Loucy (cell line): ENCODE results near the gene PACSIN2.
"Not testable (repeated sequence)": the region's sequence is repeated elsewhere in the genome, so short reads cannot be mapped to it uniquely, and the experiment has no call there.

Source experiments
- H2AFZ ChIP-seq: fragments of 200-600 bp; sonication (generic); 2 replicates; pipeline ENCODE4 v1.6.0; 2016; ENCODE audit warnings: antibody characterized with exemption, mild to moderate bottlenecking, low read length, moderate library complexity
- H3F3A ChIP-seq: fragments of 200-600 bp; 2 replicates; pipeline ENCODE4 v1.6.0; 2016; ENCODE audit warnings: antibody characterized with exemption, low read depth, mild to moderate bottlenecking
- H3K27me3 ChIP-seq: fragments of 200-600 bp; sonication (generic); 2 replicates; pipeline ENCODE4 v1.6.1; 2014; ENCODE audit warnings: low read length, mild to moderate bottlenecking; ENCODE audit not compliant: insufficient read depth, poor library complexity, severe bottlenecking
- H3K36me3 ChIP-seq: fragments of 200-600 bp; sonication (generic); 2 replicates; pipeline ENCODE4 v1.6.1; 2016; ENCODE audit warnings: low read length; ENCODE audit not compliant: insufficient read depth
- H3K4me1 ChIP-seq: fragments of 200-600 bp; sonication (generic); 2 replicates; pipeline ENCODE4 v1.5.1; 2014; ENCODE audit warnings: low read length, mild to moderate bottlenecking; ENCODE audit not compliant: insufficient read depth, poor library complexity, severe bottlenecking
- H3K4me2 ChIP-seq: fragments of 200-600 bp; sonication (generic); 2 replicates; pipeline ENCODE4 v1.6.0; 2014; ENCODE audit warnings: antibody characterized with exemption, low read length, low read depth, mild to moderate bottlenecking; ENCODE audit not compliant: poor library complexity, severe bottlenecking
- H3K4me3 ChIP-seq: fragments of 200-600 bp; sonication (generic); 2 replicates; pipeline ENCODE4 v1.5.1; 2014; ENCODE audit warnings: low read length, mild to moderate bottlenecking, mixed read lengths; ENCODE audit not compliant: poor library complexity, severe bottlenecking
- H3K79me2 ChIP-seq: fragments of 200-600 bp; sonication (generic); 2 replicates; pipeline ENCODE4 v1.6.1; 2014; ENCODE audit warnings: low read length; ENCODE audit not compliant: insufficient read depth
- H3K9ac ChIP-seq: fragments of 200-600 bp; sonication (generic); 2 replicates; pipeline ENCODE4 v1.6.0; 2014; ENCODE audit warnings: mild to moderate bottlenecking, low read depth, low read length, moderate library complexity; ENCODE audit not compliant: poor library complexity, severe bottlenecking
- H3K9me2 ChIP-seq: fragments of 200-600 bp; sonication (generic); replicated peaks from 2 replicates; pipeline ENCODE4 v1.6.1; 2016; ENCODE audit warnings: low read depth, low read length, mixed read lengths
- H3K9me3 ChIP-seq: fragments of 200-600 bp; sonication (generic); 2 replicates; pipeline ENCODE4 v1.6.1; 2014; ENCODE audit warnings: mild to moderate bottlenecking, antibody characterized with exemption, low read length, low read depth; ENCODE audit not compliant: insufficient read depth
- H4K20me1 ChIP-seq: fragments of 200-600 bp; sonication (generic); 2 replicates; pipeline ENCODE4 v1.6.0; 2014; ENCODE audit warnings: antibody characterized with exemption, low read length, mild to moderate bottlenecking; ENCODE audit not compliant: insufficient read depth, poor library complexity, severe bottlenecking
- EZH2phosphoT487 ChIP-seq: fragments of 200-600 bp; IDR thresholded peaks from 2 replicates; pipeline ENCODE4 v1.6.1; 2018; ENCODE audit warnings: antibody characterized with exemption, mild to moderate bottlenecking, moderate library complexity, borderline replicate concordance
- TF ChIP-seq, protein P1 (sequence below): fragments of 200-600 bp; sonication (generic); conservative IDR thresholded peaks from 2 replicates; pipeline ENCODE4 v1.5.1; 2014; ENCODE audit warnings: mild to moderate bottlenecking, antibody characterized with exemption, low read length

The PACSIN2 gene

DNA sequence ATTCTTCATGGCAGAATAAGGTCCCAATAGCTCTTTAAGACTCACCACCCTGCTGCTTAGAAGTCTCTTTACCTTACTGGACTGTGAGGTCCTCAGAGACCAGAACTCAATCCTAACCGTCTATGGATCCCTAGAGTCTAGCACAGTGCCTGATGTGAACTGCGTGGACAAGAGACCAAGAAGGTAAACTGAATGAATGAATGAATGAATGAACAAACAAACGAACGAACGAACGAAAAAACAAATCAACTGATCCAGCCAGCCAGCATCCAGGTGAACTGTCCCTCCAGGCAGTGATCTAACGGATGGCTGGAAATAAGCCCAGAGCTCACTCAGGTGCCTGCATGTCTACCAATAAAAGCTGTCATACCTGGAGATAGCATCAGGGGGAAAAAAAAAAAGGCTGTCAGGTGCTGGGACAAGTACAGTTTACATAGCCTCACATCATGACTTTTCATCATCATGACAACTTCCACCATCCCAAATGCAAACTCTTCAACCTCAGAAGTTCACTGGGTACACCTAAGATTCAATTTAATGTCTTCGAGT, 59.8 kb downstream of the PACSIN2 start:
- no peaks in the 10 kb centered on the region for H3K9me2 ChIP-seq
- no peaks in the 10 kb centered on the region for H3F3A ChIP-seq
- H3K9me3 ChIP-seq = no peaks in the 10 kb centered on the region
- peaks cover 24% of the 10 kb centered on the region for H4K20me1 ChIP-seq
- H3K79me2 ChIP-seq = peaks cover 91% of the 10 kb centered on the region
- H3K27me3 ChIP-seq = no peaks in the 10 kb centered on the region
- H3K4me2 ChIP-seq = no peak overlapping the region
- TF ChIP-seq, protein P1, sequence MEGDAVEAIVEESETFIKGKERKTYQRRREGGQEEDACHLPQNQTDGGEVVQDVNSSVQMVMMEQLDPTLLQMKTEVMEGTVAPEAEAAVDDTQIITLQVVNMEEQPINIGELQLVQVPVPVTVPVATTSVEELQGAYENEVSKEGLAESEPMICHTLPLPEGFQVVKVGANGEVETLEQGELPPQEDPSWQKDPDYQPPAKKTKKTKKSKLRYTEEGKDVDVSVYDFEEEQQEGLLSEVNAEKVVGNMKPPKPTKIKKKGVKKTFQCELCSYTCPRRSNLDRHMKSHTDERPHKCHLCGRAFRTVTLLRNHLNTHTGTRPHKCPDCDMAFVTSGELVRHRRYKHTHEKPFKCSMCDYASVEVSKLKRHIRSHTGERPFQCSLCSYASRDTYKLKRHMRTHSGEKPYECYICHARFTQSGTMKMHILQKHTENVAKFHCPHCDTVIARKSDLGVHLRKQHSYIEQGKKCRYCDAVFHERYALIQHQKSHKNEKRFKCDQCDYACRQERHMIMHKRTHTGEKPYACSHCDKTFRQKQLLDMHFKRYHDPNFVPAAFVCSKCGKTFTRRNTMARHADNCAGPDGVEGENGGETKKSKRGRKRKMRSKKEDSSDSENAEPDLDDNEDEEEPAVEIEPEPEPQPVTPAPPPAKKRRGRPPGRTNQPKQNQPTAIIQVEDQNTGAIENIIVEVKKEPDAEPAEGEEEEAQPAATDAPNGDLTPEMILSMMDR = no peak
- no peak for TF ChIP-seq EZH2phosphoT487
- H3K4me1 ChIP-seq = peaks cover 7% of the 10 kb centered on the region
- no peak overlapping the region for H2AFZ ChIP-seq
- no peaks in the 10 kb centered on the region; the same call in 1 of the 2 replicates for H3K36me3 ChIP-seq
- H3K4me3 ChIP-seq = no peak overlapping the region
- H3K9ac ChIP-seq = no peak overlapping the region

- not testable (repeated sequence) for H2AFZ ChIP-seq, H3F3A ChIP-seq, H3K9me3 ChIP-seq, H3K27me3 ChIP-seq, H3K9me2 ChIP-seq, H3K4me1 ChIP-seq, H3K36me3 ChIP-seq, H3K4me3 ChIP-seq, H3K4me2 ChIP-seq, H3K9ac ChIP-seq
- peaks cover 29% of the 10 kb centered on the region for H4K20me1 ChIP-seq
- H3K79me2 ChIP-seq = peaks cover 85% of the 10 kb centered on the region
Observed at GRCh38 chr22:42953751-42954150, 61.2 kb downstream of the PACSIN2 start.

- H4K20me1 ChIP-seq = peaks cover 40% of the 10 kb centered on the region
Observed at GRCh38 chr22:42951093-42951710, 63.7 kb downstream of the PACSIN2 start.

More at GRCh38 chr22:42951093-42951710, 63.7 kb downstream of the PACSIN2 start:
- H3K9me2 ChIP-seq = no peaks in the 10 kb centered on the region
- H3K9me3 ChIP-seq = no peaks in the 10 kb centered on the region
- TF ChIP-seq EZH2phosphoT487 = no peak
- TF ChIP-seq, protein P1 = no peak
- H3K9ac ChIP-seq = no peak overlapping the region
- H3K4me2 ChIP-seq = no peak overlapping the region
- H3K4me3 ChIP-seq = no peak overlapping the region
- no peaks in the 10 kb centered on the region; the same call in 1 of the 2 replicates for H3K36me3 ChIP-seq
- H2AFZ ChIP-seq = no peak overlapping the region
- peaks cover 23% of the 10 kb centered on the region for H3K4me1 ChIP-seq
- H3K27me3 ChIP-seq = no peaks in the 10 kb centered on the region
- no peaks in the 10 kb centered on the region for H3F3A ChIP-seq
- peaks cover 87% of the 10 kb centered on the region for H3K79me2 ChIP-seq
